Measurements from ENCODE around the gene DPH2.

Gene DPH2

GRCh38 chr1:43985984-43986595 is 16.3 kb downstream of the DPH2 start:
- DNase-seq: no peak

- DNase-seq: no peak
These were observed 16.9 kb downstream of the DPH2 start for GRCh38 chr1:43986712-43987111.

GRCh38 chr1:43987159-43987902 is 17.5 kb downstream of the DPH2 start:
- DNase-seq: no peak

- no peak for DNase-seq
These were observed 20.7 kb downstream of the DPH2 start for GRCh38 chr1:43990271-43991199.

- no peak for DNase-seq
These were observed 21.3 kb downstream of the DPH2 start for GRCh38 chr1:43991200-43991475.

GRCh38 chr1:43991476-43992231 is 21.8 kb downstream of the DPH2 start, which contains the start of gene CCDC24:
CCDC24 (plus strand) TSS chr1:43991599; CDS start chr1:43991879, 280 bp downstream.
- DNase-seq: peak; percentile 85

- DNase-seq: peak; percentile 22
These were observed 22.6 kb downstream of the DPH2 start for GRCh38 chr1:43992232-43992995.

GRCh38 chr1:43993206-43993914 is 23.6 kb downstream of the DPH2 start:
- no peak for DNase-seq

GRCh38 chr1:43994071-43994470 is 24.3 kb downstream of the DPH2 start:
- DNase-seq: no peak

- DNase-seq: no peak
These were observed 25.3 kb downstream of the DPH2 start for GRCh38 chr1:43994794-43995790.

GRCh38 chr1:43995984-43996732 is 26.3 kb downstream of the DPH2 start:
- no peak for DNase-seq

- no peak for DNase-seq
These were observed 26.9 kb downstream of the DPH2 start for GRCh38 chr1:43996733-43997115.

- DNase-seq: peak; percentile 25
These were observed 27.6 kb downstream of the DPH2 start for GRCh38 chr1:43997295-43997999.

- no peak for DNase-seq
These were observed 28.2 kb downstream of the DPH2 start for GRCh38 chr1:43998000-43998378.

GRCh38 chr1:43999455-43999854 is 29.6 kb downstream of the DPH2 start:
- no peak for DNase-seq

GRCh38 chr1:44000122-44000665 is 30.4 kb downstream of the DPH2 start:
- no peak for DNase-seq

- DNase-seq: no peak
These were observed 32.4 kb downstream of the DPH2 start for GRCh38 chr1:44002165-44002564.

GRCh38 chr1:44002606-44003157 is 32.9 kb downstream of the DPH2 start:
- DNase-seq: no peak

Measured in NCI-H345 (cell line).